Calu3 (cell line): ENCODE results near the gene SMC4. TPM values are rescaled to one million over a fixed set of nuclear protein-coding genes. Genes with fewer than 3 reads are reported as not detected.

Source experiments
- BruUV-seq: library from RNA; stranded (reverse); fragments of 400-500 nt; replicated peaks from 2 replicates; lab custom pipeline; 2021; lab: Mats Ljungman, UMichigan
- CTCF ChIA-PET: fragments of 300-600 bp; sonication (Branson Sonifier 250); formaldehyde crosslinking; loops from one replicate; lab custom pipeline; 2022; ENCODE audit warnings: antibody characterized with exemption; lab: Charles Lee
- DNase-seq: peaks from one replicate; pipeline ENCODE4 v3.0.0; 2022
- H3K27ac Mint-ChIP-seq: one replicate; pipeline ENCODE4 v1.8.0; 2022; ENCODE audit warnings: mixed read lengths; ENCODE audit not compliant: unreplicated experiment
- H3K27me3 Mint-ChIP-seq: one replicate; pipeline ENCODE4 v1.8.0; 2022; ENCODE audit warnings: mixed read lengths; ENCODE audit not compliant: unreplicated experiment
- H3K36me3 Mint-ChIP-seq: one replicate; pipeline ENCODE4 v1.8.0; 2022; ENCODE audit warnings: mild to moderate bottlenecking, moderate library complexity, mixed read lengths; ENCODE audit not compliant: insufficient read depth, unreplicated experiment
- H3K4me1 Mint-ChIP-seq: one replicate; pipeline ENCODE4 v1.8.0; 2022; ENCODE audit warnings: mild to moderate bottlenecking, low read depth, mixed read lengths; ENCODE audit not compliant: unreplicated experiment
- H3K4me3 Mint-ChIP-seq: one replicate; pipeline ENCODE4 v1.8.0; 2022; ENCODE audit warnings: mild to moderate bottlenecking, low read depth, moderate library complexity, mixed read lengths; ENCODE audit not compliant: unreplicated experiment
- H3K9me3 Mint-ChIP-seq: one replicate; pipeline ENCODE4 v1.8.0; 2022; ENCODE audit warnings: low read depth, mixed read lengths; ENCODE audit not compliant: unreplicated experiment
- intact Hi-C: fragments of 100-400 bp; cut with micrococcal nuclease; formaldehyde crosslinking; loops from one replicate; pipeline ENCODE4 v1.10.0; 2022; ENCODE audit not compliant: unreplicated experiment
- total RNA-seq: library from RNA; stranded (reverse); gene quantifications from 2 replicates; pipeline ENCODE4 v1.2.3, GENCODE V29; 2022
- TF ChIP-seq, protein P1 (sequence below): fragments of 200-600 bp; IDR thresholded peaks from one replicate; pipeline ENCODE4 v1.8.0; 2022; ENCODE audit warnings: antibody characterized with exemption; ENCODE audit not compliant: unreplicated experiment

Gene SMC4
- total RNA-seq, 1 experiment from 2014 or later: 256 TPM

DNA sequence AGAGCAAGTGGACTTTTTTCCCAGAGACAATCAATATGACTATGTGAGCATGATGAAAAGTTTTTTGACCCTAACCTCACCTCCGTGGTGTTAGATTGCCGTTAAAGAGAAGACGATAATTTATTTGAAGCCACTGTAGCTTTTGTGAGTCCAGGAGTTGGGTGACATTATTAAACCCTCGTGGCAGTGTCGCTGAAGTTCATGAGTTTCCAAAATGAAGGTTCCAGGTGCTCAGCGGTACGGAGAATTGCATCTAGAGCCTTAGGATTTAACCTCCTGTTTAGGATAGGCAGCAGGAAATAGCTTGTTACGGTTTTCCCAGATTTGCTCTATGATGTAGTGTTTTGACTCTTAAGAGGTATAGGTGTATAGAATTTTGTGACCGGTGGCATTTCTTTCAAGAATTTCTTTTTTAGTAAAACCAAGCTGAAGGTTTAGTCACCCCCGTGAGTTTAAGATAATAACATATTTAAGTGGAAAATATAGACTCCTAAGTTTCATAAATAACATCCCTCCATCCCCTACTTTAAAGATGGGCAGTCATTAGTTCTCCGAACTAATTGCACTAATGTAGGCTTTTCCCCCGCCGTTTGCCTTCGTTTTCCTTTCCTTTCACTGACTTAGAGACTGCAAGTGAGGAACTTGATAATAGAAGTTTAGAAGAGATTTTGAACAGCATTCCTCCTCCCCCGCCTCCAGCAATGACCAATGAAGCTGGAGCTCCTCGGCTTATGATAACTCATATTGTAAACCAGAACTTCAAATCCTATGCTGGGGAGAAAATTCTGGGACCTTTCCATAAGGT lies 2.0 kb downstream of the SMC4 start:
- Mint-ChIP-seq H3K9me3 (no peaks in the 10 kb centered on the region), H3K4me3 (peak overlapping the region; percentile 98), H3K36me3 (peaks cover 86% of the 10 kb centered on the region), H3K27ac (peak overlapping the region; percentile 98), H3K4me1 (peaks cover 36% of the 10 kb centered on the region), H3K27me3 (no peaks in the 10 kb centered on the region)
- intact Hi-C loops: loop anchor here (5.0 to 10.0 kb wide), 2 partner anchors 46 to 273 kb away; partner anchors contain the start of genes ARL14 and TRIM59
- DNase-seq: peak; percentile 34
- CTCF ChIA-PET: interaction anchor here (0.7 to 1.2 kb wide), 5 partner anchors 8 to 87 kb away, joined by 3 to 6 read pairs (median 3); no protein-coding TSS in a partner anchor
- TF ChIP-seq, protein P1, sequence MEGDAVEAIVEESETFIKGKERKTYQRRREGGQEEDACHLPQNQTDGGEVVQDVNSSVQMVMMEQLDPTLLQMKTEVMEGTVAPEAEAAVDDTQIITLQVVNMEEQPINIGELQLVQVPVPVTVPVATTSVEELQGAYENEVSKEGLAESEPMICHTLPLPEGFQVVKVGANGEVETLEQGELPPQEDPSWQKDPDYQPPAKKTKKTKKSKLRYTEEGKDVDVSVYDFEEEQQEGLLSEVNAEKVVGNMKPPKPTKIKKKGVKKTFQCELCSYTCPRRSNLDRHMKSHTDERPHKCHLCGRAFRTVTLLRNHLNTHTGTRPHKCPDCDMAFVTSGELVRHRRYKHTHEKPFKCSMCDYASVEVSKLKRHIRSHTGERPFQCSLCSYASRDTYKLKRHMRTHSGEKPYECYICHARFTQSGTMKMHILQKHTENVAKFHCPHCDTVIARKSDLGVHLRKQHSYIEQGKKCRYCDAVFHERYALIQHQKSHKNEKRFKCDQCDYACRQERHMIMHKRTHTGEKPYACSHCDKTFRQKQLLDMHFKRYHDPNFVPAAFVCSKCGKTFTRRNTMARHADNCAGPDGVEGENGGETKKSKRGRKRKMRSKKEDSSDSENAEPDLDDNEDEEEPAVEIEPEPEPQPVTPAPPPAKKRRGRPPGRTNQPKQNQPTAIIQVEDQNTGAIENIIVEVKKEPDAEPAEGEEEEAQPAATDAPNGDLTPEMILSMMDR: no peak
- BruUV-seq: no TSS peak

DNA sequence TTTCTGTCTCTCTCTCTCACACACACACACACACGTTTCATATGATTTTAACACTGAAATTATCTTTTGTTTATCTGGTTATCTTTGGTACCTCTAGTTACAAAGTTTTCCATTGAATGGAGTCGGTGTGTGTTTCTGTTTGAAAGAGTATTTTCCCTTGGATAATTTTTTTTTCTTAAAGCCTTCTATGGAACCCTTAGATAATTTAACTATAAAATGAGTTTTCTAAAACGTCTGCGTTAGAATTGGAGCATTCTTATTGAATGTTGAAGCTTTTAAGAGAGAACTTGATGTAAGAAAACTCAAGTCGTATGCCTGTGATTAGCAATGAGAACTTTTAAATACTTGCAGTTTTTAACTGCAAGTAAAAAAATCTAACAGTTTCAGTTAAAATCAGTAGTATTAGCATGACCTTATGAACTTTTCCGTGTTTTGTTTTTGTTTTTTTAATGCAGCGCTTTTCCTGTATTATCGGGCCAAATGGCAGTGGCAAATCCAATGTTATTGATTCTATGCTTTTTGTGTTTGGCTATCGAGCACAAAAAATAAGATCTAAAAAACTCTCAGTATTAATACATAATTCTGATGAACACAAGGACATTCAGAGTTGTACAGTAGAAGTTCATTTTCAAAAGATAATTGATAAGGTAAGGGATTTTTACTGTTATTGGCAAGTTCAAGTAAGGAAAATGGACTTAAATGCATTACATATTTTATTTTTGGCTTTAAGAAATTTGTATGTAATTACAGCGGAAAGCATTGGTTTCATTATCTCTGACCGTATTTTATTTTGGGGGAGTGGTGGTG lies 3.0 kb downstream of the SMC4 start:
- intact Hi-C loops: loop anchor here (5.0 to 10.0 kb wide), 2 partner anchors 45 to 272 kb away; partner anchors contain the start of genes ARL14 and TRIM59
- peaks cover 29% of the 10 kb centered on the region for H3K4me1 Mint-ChIP-seq
- H3K9me3 Mint-ChIP-seq: no peaks in the 10 kb centered on the region
- CTCF ChIA-PET: interaction anchor here (0.7 to 1.2 kb wide), 5 partner anchors 7 to 88 kb away, joined by 3 to 6 read pairs (median 3); no protein-coding TSS in a partner anchor
- DNase-seq: no peak
- H3K4me3 Mint-ChIP-seq: peak overlapping the region; percentile 98
- peak overlapping the region; percentile 98 for H3K27ac Mint-ChIP-seq
- H3K36me3 Mint-ChIP-seq: peaks cover 92% of the 10 kb centered on the region
- BruUV-seq: no TSS peak
- H3K27me3 Mint-ChIP-seq: no peaks in the 10 kb centered on the region
- TF ChIP-seq, protein P1: no peak

DNA sequence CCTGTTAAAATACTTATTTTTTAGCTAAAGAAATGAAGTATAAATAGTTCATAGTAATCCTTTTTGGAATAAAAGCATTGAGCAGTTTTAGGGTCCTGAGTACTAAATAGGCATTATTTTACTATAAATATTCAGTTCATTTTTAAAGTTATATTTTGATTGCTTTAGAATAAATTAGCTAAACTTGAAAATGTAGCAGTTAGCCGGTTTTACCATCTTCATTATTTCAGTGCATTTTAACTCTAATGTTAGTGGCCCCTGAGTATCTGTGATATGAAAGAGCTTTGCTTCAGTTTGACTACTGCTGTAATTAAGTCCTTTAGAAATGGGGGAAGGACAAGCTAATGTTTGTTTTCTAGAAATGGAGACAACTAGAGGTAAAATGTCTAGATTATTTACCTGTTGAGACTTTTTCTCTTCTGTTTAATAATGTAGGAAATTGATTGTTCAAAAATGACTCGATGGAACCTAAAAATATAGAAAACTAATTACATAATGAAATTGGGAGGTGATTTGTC lies 3.6 kb downstream of the SMC4 start:
- Mint-ChIP-seq H3K4me1 (peaks cover 22% of the 10 kb centered on the region), H3K9me3 (no peaks in the 10 kb centered on the region), H3K4me3 (peak overlapping the region; percentile 98), H3K27me3 (no peaks in the 10 kb centered on the region), H3K27ac (peak overlapping the region; percentile 98), H3K36me3 (peaks cover 96% of the 10 kb centered on the region)
- BruUV-seq: no TSS peak
- TF ChIP-seq, protein P1: no peak
- CTCF ChIA-PET: no interaction called here
- DNase-seq: no peak
- intact Hi-C loops: loop anchor here (5.0 to 10.0 kb wide), 2 partner anchors 44 to 272 kb away; partner anchors contain the start of genes ARL14 and TRIM59

DNA sequence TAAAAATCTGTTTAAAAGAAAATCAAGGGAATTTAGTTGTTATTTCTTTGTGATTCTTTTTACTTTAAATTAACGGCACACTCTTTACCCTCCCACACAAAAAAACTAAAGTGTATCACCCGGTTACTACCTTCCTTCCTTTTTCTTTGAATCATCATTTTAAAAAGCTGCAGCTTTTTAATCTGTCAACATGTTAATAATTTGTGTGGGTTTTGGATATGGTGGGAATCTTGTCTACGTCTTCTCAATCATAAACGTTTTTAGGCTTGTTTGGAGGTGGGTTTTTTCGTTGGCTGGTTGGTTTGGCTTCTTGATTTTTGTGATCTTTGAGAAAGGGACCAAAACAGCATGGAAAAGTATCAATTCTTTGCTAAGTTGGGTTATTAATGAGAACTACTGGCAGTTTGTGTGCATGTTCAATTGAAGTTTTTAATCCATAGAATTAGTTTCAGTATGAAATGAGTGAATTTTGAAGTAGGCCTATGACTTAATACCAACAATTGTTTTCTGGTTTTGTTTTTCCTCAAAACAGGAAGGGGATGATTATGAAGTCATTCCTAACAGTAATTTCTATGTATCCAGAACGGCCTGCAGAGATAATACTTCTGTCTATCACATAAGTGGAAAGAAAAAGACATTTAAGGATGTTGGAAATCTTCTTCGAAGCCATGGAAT lies 4.5 kb downstream of the SMC4 start:
- no peak for DNase-seq
- Mint-ChIP-seq H3K4me3 (peak overlapping the region; percentile 98), H3K36me3 (peaks cover 95% of the 10 kb centered on the region), H3K4me1 (peaks cover 29% of the 10 kb centered on the region), H3K9me3 (no peaks in the 10 kb centered on the region), H3K27me3 (no peaks in the 10 kb centered on the region), H3K27ac (peak overlapping the region; percentile 98)
- TF ChIP-seq, protein P1: no peak
- CTCF ChIA-PET: interaction anchor here (0.5 kb wide), 1 partner anchor 10 kb away, joined by 3 read pairs; no protein-coding TSS in a partner anchor
- BruUV-seq: no TSS peak
- intact Hi-C loops: loop anchor here (2.0 to 10.0 kb wide), 3 partner anchors 17 to 271 kb away; partner anchors contain the start of genes ARL14 and TRIM59
